Chondrocyte (in vitro differentiated cells): Measurements from ENCODE around the gene HOXC12. TPM values are rescaled to one million over a fixed set of nuclear protein-coding genes. Genes with fewer than 3 reads are reported as not detected.

Source experiments
- DNase-seq: peaks from one replicate; pipeline ENCODE4 v3.0.0; 2021; ENCODE audit warnings: mixed read lengths, low spot score
- H3K27ac Mint-ChIP-seq: one replicate; pipeline ENCODE4 v1.8.0; 2021; ENCODE audit warnings: mild to moderate bottlenecking, moderate library complexity, mixed read lengths; ENCODE audit not compliant: unreplicated experiment
- H3K27me3 Mint-ChIP-seq: 2 replicates; pipeline ENCODE4 v1.8.0; 2021; ENCODE audit warnings: low read depth, mixed read lengths
- H3K36me3 Mint-ChIP-seq: 2 replicates; pipeline ENCODE4 v1.8.0; 2021; ENCODE audit warnings: low read depth, mixed read lengths
- H3K4me1 Mint-ChIP-seq: 2 replicates; pipeline ENCODE4 v1.8.0; 2021; ENCODE audit warnings: low read depth, mild to moderate bottlenecking, mixed read lengths
- H3K4me3 Mint-ChIP-seq: one replicate; pipeline ENCODE4 v1.8.0; 2021; ENCODE audit warnings: mild to moderate bottlenecking, moderate library complexity, mixed read lengths; ENCODE audit not compliant: unreplicated experiment
- H3K9me3 Mint-ChIP-seq: 2 replicates; pipeline ENCODE4 v1.8.0; 2021; ENCODE audit warnings: low read depth, mixed read lengths
- total RNA-seq: library from RNA; stranded (reverse); gene quantifications from 3 replicates; pipeline ENCODE4 v1.2.1, GENCODE V29; 2021
- TF ChIP-seq, protein P1 (sequence below): fragments of 200-600 bp; sonication (generic); IDR thresholded peaks from 2 replicates; pipeline ENCODE4 v1.5.0; 2021; ENCODE audit warnings: antibody characterized with exemption, mild to moderate bottlenecking, moderate library complexity

HOXC12 gene
- total RNA-seq, 1 donor from 2014 or later, result not detected

DNA sequence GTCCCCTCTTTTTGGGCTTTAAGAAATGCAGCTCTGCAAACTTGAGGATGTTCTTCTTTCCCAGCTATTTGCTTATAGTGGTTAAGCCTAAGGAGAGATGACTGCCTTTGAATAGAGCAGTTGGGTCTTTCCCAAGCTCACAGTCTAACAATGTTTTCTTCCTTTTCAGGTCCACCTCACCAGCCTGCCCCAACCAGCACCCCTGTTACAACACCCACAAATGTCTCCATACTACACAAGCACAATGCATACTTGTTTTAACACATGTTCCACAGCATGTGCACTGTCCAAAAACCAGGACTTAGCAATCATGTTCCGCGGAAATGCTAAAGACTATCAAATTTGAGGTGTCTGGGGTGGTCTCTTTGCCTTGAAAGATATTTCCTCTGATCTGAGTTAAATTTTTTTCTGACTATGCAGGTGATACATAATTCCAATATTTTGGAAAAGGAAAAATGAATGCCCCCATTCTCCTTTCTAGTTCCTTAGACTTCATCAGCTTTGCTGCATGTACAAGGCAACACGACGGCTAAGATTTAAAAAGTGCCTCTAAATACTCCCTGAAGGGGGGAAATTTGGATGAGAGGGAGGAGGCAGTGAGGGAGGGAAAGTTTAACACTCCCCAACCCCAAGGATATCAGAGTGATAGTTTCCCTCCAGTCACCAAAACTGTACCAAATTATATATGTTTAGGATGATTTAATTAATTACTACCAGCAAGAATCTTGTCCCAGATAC is 22.7 kb upstream of the HOXC12 start:
- H3K27ac Mint-ChIP-seq, result no peak overlapping the region
- H3K36me3 Mint-ChIP-seq, result no peaks in the 10 kb centered on the region
- DNase-seq, result no peak
- H3K9me3 Mint-ChIP-seq, result peaks cover 4% of the 10 kb centered on the region
- H3K4me1 Mint-ChIP-seq, result peaks cover 6% of the 10 kb centered on the region
- TF ChIP-seq, protein P1, sequence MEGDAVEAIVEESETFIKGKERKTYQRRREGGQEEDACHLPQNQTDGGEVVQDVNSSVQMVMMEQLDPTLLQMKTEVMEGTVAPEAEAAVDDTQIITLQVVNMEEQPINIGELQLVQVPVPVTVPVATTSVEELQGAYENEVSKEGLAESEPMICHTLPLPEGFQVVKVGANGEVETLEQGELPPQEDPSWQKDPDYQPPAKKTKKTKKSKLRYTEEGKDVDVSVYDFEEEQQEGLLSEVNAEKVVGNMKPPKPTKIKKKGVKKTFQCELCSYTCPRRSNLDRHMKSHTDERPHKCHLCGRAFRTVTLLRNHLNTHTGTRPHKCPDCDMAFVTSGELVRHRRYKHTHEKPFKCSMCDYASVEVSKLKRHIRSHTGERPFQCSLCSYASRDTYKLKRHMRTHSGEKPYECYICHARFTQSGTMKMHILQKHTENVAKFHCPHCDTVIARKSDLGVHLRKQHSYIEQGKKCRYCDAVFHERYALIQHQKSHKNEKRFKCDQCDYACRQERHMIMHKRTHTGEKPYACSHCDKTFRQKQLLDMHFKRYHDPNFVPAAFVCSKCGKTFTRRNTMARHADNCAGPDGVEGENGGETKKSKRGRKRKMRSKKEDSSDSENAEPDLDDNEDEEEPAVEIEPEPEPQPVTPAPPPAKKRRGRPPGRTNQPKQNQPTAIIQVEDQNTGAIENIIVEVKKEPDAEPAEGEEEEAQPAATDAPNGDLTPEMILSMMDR, result no peak
- no peak overlapping the region for H3K4me3 Mint-ChIP-seq
- peaks cover 92% of the 10 kb centered on the region for H3K27me3 Mint-ChIP-seq

DNA sequence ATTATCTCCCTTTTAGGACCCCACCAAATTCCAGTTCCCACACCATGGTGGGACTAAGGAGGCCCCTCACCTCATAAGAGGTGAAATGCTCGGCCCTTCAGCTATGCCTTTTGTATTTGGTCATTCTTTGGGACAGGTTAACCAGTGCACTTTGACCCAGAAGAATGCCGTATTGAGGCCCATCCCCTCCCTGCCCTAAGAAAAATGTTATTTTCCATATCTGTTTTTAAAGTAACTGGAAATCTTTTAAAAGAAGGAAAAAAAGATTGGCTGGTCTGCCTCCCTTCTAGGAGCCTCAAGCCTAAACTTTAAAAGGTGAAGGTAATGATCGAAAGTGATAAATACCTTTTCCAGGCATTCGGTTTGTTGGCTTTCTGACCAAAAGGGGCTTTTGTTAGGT is 21.8 kb upstream of the HOXC12 start:
- peaks cover 6% of the 10 kb centered on the region for H3K4me1 Mint-ChIP-seq
- peaks cover 4% of the 10 kb centered on the region for H3K9me3 Mint-ChIP-seq
- no peak for DNase-seq
- TF ChIP-seq, protein P1, result no peak
- no peaks in the 10 kb centered on the region for H3K36me3 Mint-ChIP-seq
- no peak overlapping the region for H3K4me3 Mint-ChIP-seq
- H3K27me3 Mint-ChIP-seq, result peaks cover 90% of the 10 kb centered on the region
- no peak overlapping the region for H3K27ac Mint-ChIP-seq

DNA sequence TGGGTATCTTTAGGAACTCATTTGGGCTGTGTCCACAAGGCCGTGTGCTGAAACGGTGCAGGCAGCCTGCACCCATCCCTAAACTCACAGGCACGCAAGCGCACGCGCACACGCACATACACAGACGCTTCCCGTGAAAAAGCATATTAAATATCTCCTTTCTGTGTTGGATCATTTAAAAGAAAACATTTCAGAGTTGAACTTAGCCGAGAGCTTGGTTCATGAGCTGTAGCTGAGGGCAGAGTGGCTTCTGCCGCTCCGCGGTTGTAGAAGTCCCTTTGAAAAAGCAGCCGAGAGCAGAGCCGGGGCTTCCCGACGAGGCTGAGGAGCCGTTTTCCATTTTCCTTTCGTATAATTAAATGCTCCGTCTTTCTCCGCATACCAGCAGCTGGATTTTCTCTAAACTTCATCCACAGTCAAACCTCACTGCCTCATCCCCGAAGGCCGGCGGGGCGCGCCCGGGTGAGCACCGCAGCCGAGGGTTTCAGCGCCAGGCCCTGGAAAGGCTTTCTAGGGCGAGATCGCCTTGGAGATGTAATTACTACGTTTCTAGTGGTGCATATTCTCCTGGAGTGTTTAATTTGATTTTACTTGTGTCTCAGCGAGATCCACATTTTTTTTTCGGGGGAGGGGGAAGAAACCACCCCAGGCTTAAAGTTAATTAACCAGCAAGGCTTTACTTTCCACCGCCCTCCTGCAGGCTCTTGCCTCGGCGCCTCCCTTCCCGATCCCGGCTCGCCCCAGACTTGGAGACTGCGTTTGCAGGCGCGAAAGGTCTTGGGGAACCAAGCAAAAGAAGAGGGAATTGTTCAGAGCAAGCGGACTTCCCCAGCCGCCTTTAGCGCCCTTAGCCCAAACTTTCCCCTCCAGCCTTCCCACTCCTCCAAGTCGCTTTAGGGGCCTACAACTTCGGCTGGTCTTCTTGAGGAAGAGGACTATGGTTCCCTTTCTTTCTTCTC is 19.0 kb upstream of the HOXC12 start:
- DNase-seq, result no peak
- Mint-ChIP-seq H3K9me3 (no peaks in the 10 kb centered on the region), H3K4me3 (peak overlapping the region; percentile 52), H3K4me1 (peaks cover 6% of the 10 kb centered on the region), H3K27me3 (peaks cover 86% of the 10 kb centered on the region), H3K36me3 (no peaks in the 10 kb centered on the region), H3K27ac (no peak overlapping the region)
- TF ChIP-seq, protein P1, result no peak

DNA sequence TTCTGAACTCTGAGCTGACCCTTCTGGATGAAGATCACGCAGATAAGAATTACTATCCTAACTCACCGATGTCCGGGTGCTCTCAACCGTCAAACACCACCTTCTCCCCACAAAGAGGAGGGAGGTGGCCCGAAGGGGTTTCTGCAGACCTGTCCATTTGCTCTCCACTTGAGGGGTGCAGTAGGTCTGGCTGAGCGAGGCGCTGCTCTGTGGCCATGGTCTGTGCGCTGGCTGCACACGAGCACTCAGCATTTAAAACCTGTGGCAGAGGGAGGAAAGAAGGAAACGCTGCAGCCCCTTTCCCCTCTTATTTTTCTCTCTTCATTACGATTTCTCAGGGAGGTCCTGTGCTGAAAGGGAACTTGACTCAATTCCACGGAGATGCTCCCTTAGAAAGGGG is 17.6 kb upstream of the HOXC12 start:
- Mint-ChIP-seq H3K4me1 (peaks cover 6% of the 10 kb centered on the region), H3K9me3 (no peaks in the 10 kb centered on the region), H3K36me3 (no peaks in the 10 kb centered on the region), H3K4me3 (no peak overlapping the region), H3K27me3 (peaks cover 88% of the 10 kb centered on the region), H3K27ac (no peak overlapping the region)
- TF ChIP-seq, protein P1, result no peak
- DNase-seq, result no peak

DNA sequence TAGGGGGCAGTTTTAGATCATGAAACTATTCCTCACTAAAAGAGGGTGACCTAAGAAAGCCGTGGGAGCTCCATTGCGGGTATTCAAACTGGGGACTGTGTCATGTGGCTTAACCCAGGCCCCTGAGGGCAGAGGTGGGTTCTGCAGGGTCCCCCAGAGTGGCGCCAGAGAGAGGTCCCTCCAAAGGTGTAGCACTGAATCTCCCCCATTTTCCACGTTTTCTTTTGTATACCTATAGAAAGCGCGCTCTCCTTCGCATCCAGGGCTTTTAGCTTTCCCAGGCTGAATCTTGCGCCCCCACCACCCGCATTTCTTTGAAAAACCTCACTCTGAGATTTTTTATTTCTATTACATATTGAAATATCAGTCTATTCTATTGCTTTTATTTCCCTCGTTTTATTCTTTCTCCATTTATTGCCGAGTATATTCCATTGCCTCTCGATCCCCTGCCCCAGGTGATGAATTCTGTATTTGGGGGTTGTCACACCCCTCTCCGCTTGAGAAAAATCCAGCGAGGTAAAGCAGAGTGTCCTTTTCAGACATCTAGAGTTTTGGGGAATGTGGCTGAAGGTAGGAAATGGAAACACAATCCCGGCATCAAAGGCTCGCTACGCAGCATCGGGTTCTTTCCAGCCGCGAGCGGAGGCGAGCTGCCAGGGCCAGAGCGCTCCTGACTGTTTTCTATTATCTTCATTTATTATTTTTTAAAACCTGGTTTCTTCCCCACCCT is 16.9 kb upstream of the HOXC12 start:
- H3K36me3 Mint-ChIP-seq, result no peaks in the 10 kb centered on the region
- no peak overlapping the region for H3K27ac Mint-ChIP-seq
- no peaks in the 10 kb centered on the region for H3K9me3 Mint-ChIP-seq
- H3K4me1 Mint-ChIP-seq, result peaks cover 6% of the 10 kb centered on the region
- TF ChIP-seq, protein P1, result no peak
- H3K27me3 Mint-ChIP-seq, result peaks cover 87% of the 10 kb centered on the region
- no peak for DNase-seq
- H3K4me3 Mint-ChIP-seq, result no peak overlapping the region
